Retinal pigment epithelial cell (primary cell): ENCODE data around the gene RYR2.
A peak's percentile ranks its signal among the peaks of the same experiment; 100 is the strongest.

Experiments used
- DNase-seq: peaks from one replicate; pipeline ENCODE4 v3.0.0-alpha.2; 2010; ENCODE audit warnings: low read depth
- H3K4me3 ChIP-seq: 2 replicates; pipeline ENCODE4 v1.5.1; 2011; ENCODE audit warnings: mild to moderate bottlenecking, low read length, control low read depth, moderate library complexity
- CTCF ChIP-seq: conservative IDR thresholded peaks from 2 replicates; pipeline ENCODE4 v1.5.1; 2011; ENCODE audit warnings: low read depth, low read length, control low read depth, inconsistent platforms

RYR2 gene

GRCh38 chr1:237471956-237472355 is 430.0 kb downstream of the RYR2 start:
- no peak for DNase-seq
- no peak for TF ChIP-seq CTCF
- no peak overlapping the region for H3K4me3 ChIP-seq

- no peak for TF ChIP-seq CTCF
- no peak for DNase-seq
- H3K4me3 ChIP-seq = no peak overlapping the region
Measured at GRCh38 chr1:237473854-237474253, 431.9 kb downstream of the RYR2 start.

- TF ChIP-seq CTCF = no peak
- no peak for DNase-seq
- H3K4me3 ChIP-seq = no peak overlapping the region
Measured at GRCh38 chr1:237478082-237478481, 436.1 kb downstream of the RYR2 start.

- H3K4me3 ChIP-seq = no peak overlapping the region
- DNase-seq = no peak
- no peak for TF ChIP-seq CTCF
Measured at GRCh38 chr1:237478842-237479241, 436.9 kb downstream of the RYR2 start.

GRCh38 chr1:237482777-237483176 is 440.8 kb downstream of the RYR2 start:
- no peak for TF ChIP-seq CTCF
- no peak overlapping the region for H3K4me3 ChIP-seq
- DNase-seq = peak; percentile 9

- H3K4me3 ChIP-seq = no peak overlapping the region
- TF ChIP-seq CTCF = no peak
- DNase-seq = no peak
Measured at GRCh38 chr1:237492359-237492758, 450.4 kb downstream of the RYR2 start.

GRCh38 chr1:237500566-237500965 is 458.6 kb downstream of the RYR2 start:
- no peak for DNase-seq
- no peak overlapping the region for H3K4me3 ChIP-seq
- no peak for TF ChIP-seq CTCF
